Upper lobe of left lung (tissue), 4 donors: ENCODE measurements around the gene CACNA1A.

Source experiments
- EP300 ChIP-seq, 4 donors: sonication (generic); formaldehyde crosslinking; IDR thresholded peaks; one replicate each; pipeline ENCODE4 v1.5.1; 2017; ENCODE audit warnings: antibody characterized with exemption in 4 of 4, control low read depth in 2 of 4
- POLR2A ChIP-seq, 4 donors: fragments of 450-650 bp; IDR thresholded peaks; one replicate each; pipeline ENCODE4 v1.5.1; 2016 to 2017; ENCODE audit warnings: antibody characterized with exemption in 4 of 4, mild to moderate bottlenecking in 2 of 4
- POLR2AphosphoS5 ChIP-seq, 2 donors: sonication (generic); formaldehyde crosslinking; IDR thresholded peaks; one replicate each; pipeline ENCODE4 v1.5.1; 2017; ENCODE audit warnings: antibody characterized with exemption in 2 of 2
- TF ChIP-seq, protein P1 (sequence below), 6 experiments: fragments of 450-650 bp in 4 of 6; fragments of 200-600 bp in 2 of 6; sonication (generic) in 2 of 6; IDR thresholded peaks; one replicate each; pipeline ENCODE4 v1.5.1; 2016 to 2019; ENCODE audit warnings: antibody characterized with exemption in 6 of 6

DNA sequence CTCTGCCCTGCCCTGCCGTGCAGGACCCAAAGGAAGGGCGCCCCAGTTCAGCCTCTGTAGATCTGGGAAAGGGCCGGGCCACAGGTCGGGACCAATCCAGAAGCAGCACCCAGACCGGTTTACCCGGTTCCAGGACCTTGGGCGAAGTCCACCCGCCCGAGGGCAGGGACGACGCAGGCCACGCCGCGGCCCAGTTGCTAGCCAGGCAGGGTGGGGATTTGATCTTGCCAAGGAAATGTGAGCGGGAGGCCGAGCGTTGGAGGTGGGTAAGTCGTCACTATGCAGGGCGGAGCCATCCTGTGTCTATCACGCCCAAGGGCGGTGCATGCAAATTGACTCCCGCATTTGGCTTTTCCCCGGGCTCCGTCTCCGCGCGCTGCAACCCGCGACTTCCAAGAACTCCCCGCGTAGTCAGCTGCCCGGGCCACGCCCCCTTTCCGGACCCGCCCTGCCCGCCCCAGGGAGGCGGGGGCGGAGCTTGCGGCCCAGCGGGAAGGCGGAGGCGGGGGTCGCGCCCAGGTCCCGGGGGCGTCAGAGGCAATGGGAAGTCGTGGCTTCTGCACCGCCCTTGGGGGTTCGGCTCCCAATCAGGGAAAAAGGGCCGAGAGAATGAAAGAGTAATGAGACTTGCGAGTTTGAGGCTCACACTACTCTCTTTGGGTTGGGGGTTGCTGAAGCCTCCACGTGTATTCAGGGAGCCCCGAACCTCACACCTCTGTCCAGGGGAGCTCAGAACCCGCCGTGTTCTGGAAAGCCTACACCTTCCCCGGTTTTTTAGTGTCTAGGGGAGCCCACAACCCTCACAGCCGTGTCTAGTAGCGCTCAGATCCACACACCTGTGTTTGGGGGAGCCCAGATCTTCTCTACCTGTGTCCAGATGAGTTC, 343.3 kb downstream of the CACNA1A start:
- TF ChIP-seq, protein P1, sequence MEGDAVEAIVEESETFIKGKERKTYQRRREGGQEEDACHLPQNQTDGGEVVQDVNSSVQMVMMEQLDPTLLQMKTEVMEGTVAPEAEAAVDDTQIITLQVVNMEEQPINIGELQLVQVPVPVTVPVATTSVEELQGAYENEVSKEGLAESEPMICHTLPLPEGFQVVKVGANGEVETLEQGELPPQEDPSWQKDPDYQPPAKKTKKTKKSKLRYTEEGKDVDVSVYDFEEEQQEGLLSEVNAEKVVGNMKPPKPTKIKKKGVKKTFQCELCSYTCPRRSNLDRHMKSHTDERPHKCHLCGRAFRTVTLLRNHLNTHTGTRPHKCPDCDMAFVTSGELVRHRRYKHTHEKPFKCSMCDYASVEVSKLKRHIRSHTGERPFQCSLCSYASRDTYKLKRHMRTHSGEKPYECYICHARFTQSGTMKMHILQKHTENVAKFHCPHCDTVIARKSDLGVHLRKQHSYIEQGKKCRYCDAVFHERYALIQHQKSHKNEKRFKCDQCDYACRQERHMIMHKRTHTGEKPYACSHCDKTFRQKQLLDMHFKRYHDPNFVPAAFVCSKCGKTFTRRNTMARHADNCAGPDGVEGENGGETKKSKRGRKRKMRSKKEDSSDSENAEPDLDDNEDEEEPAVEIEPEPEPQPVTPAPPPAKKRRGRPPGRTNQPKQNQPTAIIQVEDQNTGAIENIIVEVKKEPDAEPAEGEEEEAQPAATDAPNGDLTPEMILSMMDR (IDR thresholded peaks at IDR 0.05): peak in 2 of 6 experiments; percentile 7 to 9
- TF ChIP-seq EP300 (IDR thresholded peaks at IDR 0.05) (peak in 2 of 4 donors; percentile 62 to 77), POLR2A (IDR thresholded peaks at IDR 0.05) (peak in 2 of 4 donors; percentile 56 to 79), POLR2AphosphoS5 (IDR thresholded peaks at IDR 0.05) (peak; percentile 90 to 91)
